ENCODE results near the gene FKBP1B.

DNA sequence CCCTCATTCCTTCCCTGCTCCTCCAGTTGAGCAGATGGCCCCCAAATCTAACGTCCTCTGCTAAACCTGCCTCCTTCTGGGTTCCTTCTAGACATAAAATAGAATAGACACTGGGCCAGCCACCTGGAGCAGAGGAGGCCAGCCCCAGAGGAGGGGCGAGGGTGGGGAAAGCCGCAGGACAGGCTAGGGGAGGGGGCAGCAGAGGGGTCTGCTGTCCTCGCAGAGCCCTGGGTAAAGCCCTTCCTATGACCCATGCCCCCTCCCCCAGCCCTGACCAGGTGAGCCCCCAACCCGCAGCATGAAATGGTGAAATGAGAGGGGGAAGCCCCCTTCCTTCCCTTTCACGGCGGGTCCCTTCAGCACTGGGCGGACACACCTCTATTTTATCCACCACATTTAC, 31.8 kb upstream of the FKBP1B start:
- TF ChIP-seq, protein P1, sequence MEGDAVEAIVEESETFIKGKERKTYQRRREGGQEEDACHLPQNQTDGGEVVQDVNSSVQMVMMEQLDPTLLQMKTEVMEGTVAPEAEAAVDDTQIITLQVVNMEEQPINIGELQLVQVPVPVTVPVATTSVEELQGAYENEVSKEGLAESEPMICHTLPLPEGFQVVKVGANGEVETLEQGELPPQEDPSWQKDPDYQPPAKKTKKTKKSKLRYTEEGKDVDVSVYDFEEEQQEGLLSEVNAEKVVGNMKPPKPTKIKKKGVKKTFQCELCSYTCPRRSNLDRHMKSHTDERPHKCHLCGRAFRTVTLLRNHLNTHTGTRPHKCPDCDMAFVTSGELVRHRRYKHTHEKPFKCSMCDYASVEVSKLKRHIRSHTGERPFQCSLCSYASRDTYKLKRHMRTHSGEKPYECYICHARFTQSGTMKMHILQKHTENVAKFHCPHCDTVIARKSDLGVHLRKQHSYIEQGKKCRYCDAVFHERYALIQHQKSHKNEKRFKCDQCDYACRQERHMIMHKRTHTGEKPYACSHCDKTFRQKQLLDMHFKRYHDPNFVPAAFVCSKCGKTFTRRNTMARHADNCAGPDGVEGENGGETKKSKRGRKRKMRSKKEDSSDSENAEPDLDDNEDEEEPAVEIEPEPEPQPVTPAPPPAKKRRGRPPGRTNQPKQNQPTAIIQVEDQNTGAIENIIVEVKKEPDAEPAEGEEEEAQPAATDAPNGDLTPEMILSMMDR (conservative IDR thresholded peaks at IDR 0.05 in 1 of 2, IDR thresholded peaks at IDR 0.05 in 1 of 2; ENCODE audit: low read depth in 1 of 2, low read length in 2 of 2), result no peak
- TF ChIP-seq EZH2 (IDR thresholded peaks at IDR 0.05; ENCODE audit: low read length, missing control alignments), result no peak

All from fibroblast of lung (primary cell).